Urothelium cell line (cell line): ENCODE data around the gene TARBP2.
A peak's percentile ranks its signal among the peaks of the same experiment; 100 is the strongest.
"Not testable (repeated sequence)": the region's sequence is repeated elsewhere in the genome, so short reads cannot be mapped to it uniquely, and the experiment has no call there.

Source experiments
- DNase-seq: peaks from one replicate; pipeline ENCODE4 v3.0.0; 2011; ENCODE audit warnings: low spot score, mixed read lengths
- FAIRE-seq: peaks from 2 replicates; lab custom pipeline; 2011; peaks lifted over from hg19 to GRCh38; lab: Jason Lieb, UNC

TARBP2 gene

GRCh38 chr12:53474077-53474476 lies 27.0 kb upstream of the TARBP2 start:
- no peak for DNase-seq
- FAIRE-seq, result no peak

GRCh38 chr12:53474819-53475218 lies 26.3 kb upstream of the TARBP2 start:
- DNase-seq, result no peak
- FAIRE-seq, result no peak

GRCh38 chr12:53476769-53477209 lies 24.3 kb upstream of the TARBP2 start:
- DNase-seq (no peak), FAIRE-seq (no peak)

GRCh38 chr12:53478865-53479264 lies 22.2 kb upstream of the TARBP2 start:
- FAIRE-seq, result no peak
- DNase-seq, result no peak

- no peak for DNase-seq
- no peak for FAIRE-seq
Measured at GRCh38 chr12:53479331-53479730, 21.8 kb upstream of the TARBP2 start.

- FAIRE-seq, result no peak
- no peak for DNase-seq
Measured at GRCh38 chr12:53480491-53481442, 20.3 kb upstream of the TARBP2 start.

- not testable (repeated sequence) for DNase-seq
Measured at GRCh38 chr12:53481458-53481857, 19.6 kb upstream of the TARBP2 start.

GRCh38 chr12:53481939-53482586 lies 19.0 kb upstream of the TARBP2 start:
- peak; percentile 30 for DNase-seq

More at GRCh38 chr12:53481458-53481857, 19.6 kb upstream of the TARBP2 start:
- FAIRE-seq, result not testable (repeated sequence)

GRCh38 chr12:53482626-53483168 lies 18.4 kb upstream of the TARBP2 start:
- DNase-seq, result no peak
- FAIRE-seq, result no peak

More at GRCh38 chr12:53481939-53482586, 19.0 kb upstream of the TARBP2 start:
- FAIRE-seq, result no peak

GRCh38 chr12:53483225-53483978 lies 17.7 kb upstream of the TARBP2 start:
- FAIRE-seq, result no peak

GRCh38 chr12:53483979-53484377 lies 17.1 kb upstream of the TARBP2 start:
- no peak for FAIRE-seq
- no peak for DNase-seq

More at GRCh38 chr12:53483225-53483978, 17.7 kb upstream of the TARBP2 start:
- no peak for DNase-seq

- FAIRE-seq (no peak), DNase-seq (no peak)
Measured at GRCh38 chr12:53484686-53485575, 16.2 kb upstream of the TARBP2 start.

- FAIRE-seq (no peak), DNase-seq (no peak)
Measured at GRCh38 chr12:53485955-53486735, 14.9 kb upstream of the TARBP2 start.

GRCh38 chr12:53486736-53487487 lies 14.2 kb upstream of the TARBP2 start:
- peak; percentile 59 for FAIRE-seq

GRCh38 chr12:53489242-53489864 lies 11.7 kb upstream of the TARBP2 start:
- no peak for FAIRE-seq
- DNase-seq, result no peak

More at GRCh38 chr12:53486736-53487487, 14.2 kb upstream of the TARBP2 start:
- DNase-seq, result no peak

- no peak for FAIRE-seq
- DNase-seq, result no peak
Measured at GRCh38 chr12:53492188-53492587, 8.9 kb upstream of the TARBP2 start.

- FAIRE-seq (peak; percentile 63), DNase-seq (peak; percentile 94)
Measured at GRCh38 chr12:53492830-53493609, 8.1 kb upstream of the TARBP2 start.
